Vagina (tissue), 2 donors: ENCODE measurements around the gene MAGI3.

Experiments
- POLR2A ChIP-seq, 2 donors: fragments of 450-650 bp; IDR thresholded peaks; one replicate each; pipeline ENCODE4 v1.6.1; 2017; ENCODE audit warnings: antibody characterized with exemption in 2 of 2, mild to moderate bottlenecking in 2 of 2, moderate library complexity in 2 of 2
- TF ChIP-seq, protein P1 (sequence below), 3 experiments: fragments of 450-650 bp in 2 of 3; fragments of 200-600 bp in 1 of 3; sonication (generic) in 1 of 3; IDR thresholded peaks; one replicate each; pipeline ENCODE4 v1.5.1; 2017 to 2019; ENCODE audit warnings: antibody characterized with exemption in 3 of 3, mild to moderate bottlenecking in 2 of 3, moderate library complexity in 2 of 3

- TF ChIP-seq, protein P1, sequence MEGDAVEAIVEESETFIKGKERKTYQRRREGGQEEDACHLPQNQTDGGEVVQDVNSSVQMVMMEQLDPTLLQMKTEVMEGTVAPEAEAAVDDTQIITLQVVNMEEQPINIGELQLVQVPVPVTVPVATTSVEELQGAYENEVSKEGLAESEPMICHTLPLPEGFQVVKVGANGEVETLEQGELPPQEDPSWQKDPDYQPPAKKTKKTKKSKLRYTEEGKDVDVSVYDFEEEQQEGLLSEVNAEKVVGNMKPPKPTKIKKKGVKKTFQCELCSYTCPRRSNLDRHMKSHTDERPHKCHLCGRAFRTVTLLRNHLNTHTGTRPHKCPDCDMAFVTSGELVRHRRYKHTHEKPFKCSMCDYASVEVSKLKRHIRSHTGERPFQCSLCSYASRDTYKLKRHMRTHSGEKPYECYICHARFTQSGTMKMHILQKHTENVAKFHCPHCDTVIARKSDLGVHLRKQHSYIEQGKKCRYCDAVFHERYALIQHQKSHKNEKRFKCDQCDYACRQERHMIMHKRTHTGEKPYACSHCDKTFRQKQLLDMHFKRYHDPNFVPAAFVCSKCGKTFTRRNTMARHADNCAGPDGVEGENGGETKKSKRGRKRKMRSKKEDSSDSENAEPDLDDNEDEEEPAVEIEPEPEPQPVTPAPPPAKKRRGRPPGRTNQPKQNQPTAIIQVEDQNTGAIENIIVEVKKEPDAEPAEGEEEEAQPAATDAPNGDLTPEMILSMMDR (IDR thresholded peaks at IDR 0.05), result no peak
- no peak for TF ChIP-seq POLR2A (IDR thresholded peaks at IDR 0.05)
Measured at GRCh38 chr1:113676524-113676923, 286.2 kb downstream of the MAGI3 start.
